ENCODE results near the gene TMEM269. TPM values are rescaled to one million over a fixed set of nuclear protein-coding genes. Genes with fewer than 3 reads are reported as not detected.
A peak's percentile ranks its signal among the peaks of the same experiment; 100 is the strongest.
"Not testable (repeated sequence)": the region's sequence is repeated elsewhere in the genome, so short reads cannot be mapped to it uniquely, and the experiment has no call there.

TMEM269 gene
- total RNA-seq, 1 donor from 2014 or later: 0.18 TPM

GRCh38 chr1:42748021-42748420, 36.8 kb upstream of the TMEM269 start:
- no peak for DNase-seq (ENCODE audit: low spot score)

GRCh38 chr1:42748461-42749410, 36.1 kb upstream of the TMEM269 start:
- DNase-seq (ENCODE audit: low spot score): no peak

GRCh38 chr1:42750041-42750440, 34.8 kb upstream of the TMEM269 start:
- no peak for DNase-seq (ENCODE audit: low spot score)

- DNase-seq (ENCODE audit: low spot score): not testable (repeated sequence)
These were observed 33.2 kb upstream of the TMEM269 start for GRCh38 chr1:42751511-42752070.

GRCh38 chr1:42752284-42752683, 32.5 kb upstream of the TMEM269 start:
- DNase-seq (ENCODE audit: low spot score): no peak

GRCh38 chr1:42753070-42753469, 31.7 kb upstream of the TMEM269 start:
- DNase-seq (ENCODE audit: low spot score): no peak

- no peak for DNase-seq (ENCODE audit: low spot score)
These were observed 27.6 kb upstream of the TMEM269 start for GRCh38 chr1:42756956-42757891.

GRCh38 chr1:42757892-42758275, 26.9 kb upstream of the TMEM269 start:
- DNase-seq (ENCODE audit: low spot score): no peak

GRCh38 chr1:42758641-42759040, 26.1 kb upstream of the TMEM269 start:
- DNase-seq (ENCODE audit: low spot score): no peak

- no peak for DNase-seq (ENCODE audit: low spot score)
These were observed 25.7 kb upstream of the TMEM269 start for GRCh38 chr1:42759114-42759513.

- DNase-seq (ENCODE audit: low spot score): no peak
These were observed 23.2 kb upstream of the TMEM269 start for GRCh38 chr1:42761567-42761966.

GRCh38 chr1:42762269-42762668, 22.5 kb upstream of the TMEM269 start:
- DNase-seq (ENCODE audit: low spot score): no peak

- DNase-seq (ENCODE audit: low spot score): no peak
These were observed 19.5 kb upstream of the TMEM269 start for GRCh38 chr1:42765269-42765668.

- no peak for DNase-seq (ENCODE audit: low spot score)
These were observed 18.7 kb upstream of the TMEM269 start for GRCh38 chr1:42765832-42766740.

- peak; percentile 100 for DNase-seq (ENCODE audit: low spot score)
These were observed 17.9 kb upstream of the TMEM269 start, which contains the start of the genes C1orf50 and P3H1 for GRCh38 chr1:42766741-42767509. Gene C1orf50 (plus strand): TSS chr1:42767249. CDS start chr1:42767312, 63 bp downstream. Gene P3H1 (minus strand): TSS chr1:42767028. CDS start chr1:42766971, 57 bp downstream.

GRCh38 chr1:42767510-42768000, 17.2 kb upstream of the TMEM269 start:
- no peak for DNase-seq (ENCODE audit: low spot score)

- DNase-seq (ENCODE audit: low spot score): no peak
These were observed 16.6 kb upstream of the TMEM269 start for GRCh38 chr1:42768172-42768571.

- DNase-seq (ENCODE audit: low spot score): no peak
These were observed 15.0 kb upstream of the TMEM269 start for GRCh38 chr1:42769811-42770210.

- DNase-seq (ENCODE audit: low spot score): no peak
These were observed 11.4 kb upstream of the TMEM269 start for GRCh38 chr1:42773420-42773819.

All from ureter (tissue), 1 donor.